GM19467 (cell line): ENCODE measurements around the gene TBRG4.

ENCODE experiments used
- ATAC-seq: cut with Tn5 transposase; IDR thresholded peaks from one replicate; pipeline ENCODE4 v1.9.1; 2021; ENCODE audit warnings: mild to moderate bottlenecking, moderate library complexity; ENCODE audit not compliant: unreplicated experiment

The TBRG4 gene

DNA sequence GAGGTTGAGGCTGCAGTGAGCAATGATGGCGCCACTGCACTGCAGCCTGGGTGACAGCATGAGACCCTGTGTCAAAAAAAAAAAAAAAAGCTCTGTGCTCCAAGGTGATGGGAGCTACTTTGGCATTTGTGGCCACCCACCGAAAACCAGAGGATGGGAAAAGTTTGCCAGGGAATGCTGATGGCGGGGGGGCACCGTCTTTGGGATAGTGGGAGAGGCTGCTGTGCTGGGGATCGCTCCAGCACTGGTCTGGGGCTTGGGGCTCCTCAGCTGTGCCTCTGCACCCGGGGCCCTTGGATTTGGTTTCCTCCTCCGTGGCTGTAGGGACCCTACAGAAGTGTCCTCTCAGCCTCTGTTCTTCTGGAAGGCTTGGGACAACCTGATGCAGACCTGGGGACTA is 34.4 kb upstream of the TBRG4 start:
- ATAC-seq, result no peak

DNA sequence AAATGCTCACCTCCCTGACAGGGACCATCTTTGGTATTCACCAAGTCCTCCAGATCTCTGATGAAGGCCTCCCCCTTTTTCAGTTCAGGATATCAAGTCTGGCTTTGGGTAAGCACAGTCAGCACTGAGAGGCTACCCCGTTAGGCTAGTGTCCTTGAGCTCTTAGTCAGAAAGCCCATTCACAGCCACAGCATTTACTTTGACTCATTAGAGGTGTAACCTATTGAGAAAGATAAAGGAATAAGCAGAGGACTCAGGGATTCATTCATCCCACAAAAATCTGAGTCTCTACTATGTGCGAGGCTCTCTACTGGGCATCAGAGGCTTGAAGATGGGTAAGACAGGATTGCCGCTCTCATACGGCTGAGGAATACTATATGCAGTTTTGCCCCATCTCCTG is 32.1 kb upstream of the TBRG4 start:
- ATAC-seq, result no peak

DNA sequence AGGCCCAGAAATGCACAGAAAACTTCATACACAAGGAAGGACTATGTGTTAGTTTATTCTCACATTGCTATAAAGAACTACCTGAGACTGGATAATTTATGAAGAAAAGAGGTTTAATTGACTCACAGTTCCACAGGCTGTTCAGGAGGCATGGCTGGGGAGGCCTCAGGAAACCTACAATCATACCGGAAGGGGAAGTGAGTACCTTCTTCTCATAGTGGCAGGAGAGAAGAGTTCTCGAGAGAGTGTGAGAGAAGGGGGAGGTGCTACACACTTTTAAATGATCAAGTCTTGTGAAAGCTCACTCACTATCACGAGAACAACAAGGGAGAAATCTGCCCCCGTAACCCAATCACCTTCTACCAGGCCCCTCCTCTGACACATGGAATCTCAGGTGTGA is 29.3 kb upstream of the TBRG4 start:
- no peak for ATAC-seq

DNA sequence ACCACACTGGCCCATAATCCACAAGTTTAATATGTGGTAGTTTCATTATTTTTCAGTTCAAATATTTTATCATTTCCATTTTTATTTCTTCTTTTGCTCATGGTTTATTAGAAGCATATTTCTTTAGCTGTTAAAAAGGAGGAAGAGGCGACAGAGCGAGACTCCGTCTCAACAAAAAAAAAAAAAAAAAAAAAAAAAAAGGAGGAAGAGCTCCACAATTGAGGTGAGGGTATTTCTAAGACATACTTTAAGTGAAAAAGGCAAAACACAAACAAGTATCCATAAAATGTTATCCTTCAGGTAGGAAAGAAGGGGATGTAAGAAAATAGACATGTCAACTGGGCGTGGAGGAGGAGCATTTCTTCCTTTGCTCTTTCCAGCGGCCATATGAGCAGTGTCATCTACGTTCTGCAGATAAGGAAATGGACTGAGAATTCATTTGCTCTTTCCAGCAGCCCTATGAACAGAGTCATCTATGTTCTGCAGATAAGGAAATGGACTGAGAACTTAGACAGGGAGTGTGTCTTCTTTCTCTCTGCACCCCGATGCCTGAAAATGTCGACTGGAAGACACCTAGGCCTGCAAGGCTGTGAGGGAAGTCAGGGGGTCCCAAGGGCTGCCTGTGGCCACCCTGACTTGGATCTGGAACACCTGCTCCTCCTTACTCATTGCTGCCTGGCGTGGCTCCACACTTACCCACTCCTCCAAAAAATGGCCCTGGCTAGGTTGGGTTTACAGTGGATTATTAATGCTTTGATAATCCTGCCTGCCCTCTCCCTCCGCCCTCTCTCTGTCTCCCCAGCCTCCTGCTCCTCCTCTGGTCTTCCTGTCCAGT is 27.2 kb upstream of the TBRG4 start:
- ATAC-seq, result no peak

DNA sequence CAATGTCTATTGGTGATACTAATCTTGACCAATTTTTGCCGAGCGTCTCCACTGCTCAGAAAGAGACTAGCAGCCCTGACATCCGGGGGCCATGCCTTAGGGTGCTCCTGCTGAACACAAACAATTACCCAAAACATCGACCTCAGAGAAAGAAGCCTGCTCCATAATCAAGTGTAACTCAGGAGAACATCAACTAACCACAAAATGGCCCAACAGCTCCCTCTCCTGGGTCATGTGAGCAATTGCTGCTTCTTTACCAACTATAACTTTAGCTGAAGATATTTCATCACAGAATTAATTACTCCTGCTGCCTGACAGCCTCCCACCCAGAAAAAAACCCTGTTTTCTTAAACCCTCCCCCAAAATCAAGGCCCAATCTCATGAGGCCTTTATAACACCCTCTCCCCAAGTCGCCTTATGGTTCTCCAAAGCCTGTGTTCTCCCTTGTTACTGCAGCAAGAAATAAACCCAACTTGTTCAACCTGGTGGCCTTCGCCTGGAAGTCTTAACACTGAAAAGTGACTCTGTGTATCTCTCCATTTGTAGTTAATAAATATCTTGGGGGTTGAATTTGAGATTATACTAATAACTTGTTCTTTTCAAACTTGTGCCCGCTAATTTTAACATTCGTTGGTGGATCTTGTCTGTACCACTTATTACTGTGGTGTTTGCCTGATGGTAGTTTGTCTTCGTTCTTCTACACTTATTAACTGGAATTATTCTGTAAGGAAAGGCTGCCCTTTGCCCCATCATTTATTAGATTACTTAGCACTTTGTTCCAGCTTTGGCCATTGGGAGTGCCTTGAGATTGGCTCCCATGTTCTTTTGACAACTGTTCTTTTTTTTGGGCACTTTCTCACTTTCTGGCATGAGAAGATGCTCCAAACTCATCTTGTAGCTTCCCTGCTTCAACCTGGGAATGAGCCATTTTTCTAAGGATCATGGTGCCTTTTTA is 24.9 kb upstream of the TBRG4 start:
- ATAC-seq, result peak; percentile 75

DNA sequence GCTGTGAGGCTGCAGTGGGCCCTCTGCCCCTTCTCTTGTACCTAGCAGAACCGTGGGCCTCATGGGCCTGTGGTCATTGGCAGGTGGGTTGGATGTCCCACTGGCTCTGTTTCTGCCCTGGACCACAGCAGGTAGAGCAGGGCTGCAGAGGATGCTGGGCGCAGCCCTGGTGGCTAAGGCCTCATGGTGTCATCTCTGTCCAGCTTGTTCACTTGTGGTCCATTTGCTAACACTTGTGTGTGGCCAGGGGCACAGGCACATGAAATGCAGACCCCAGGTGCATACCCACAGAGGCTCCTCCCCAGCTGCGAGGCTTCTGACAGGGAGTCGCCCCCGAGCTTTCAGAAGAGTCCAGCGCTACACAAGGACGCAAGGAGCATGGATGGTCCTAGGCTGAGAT is 22.4 kb upstream of the TBRG4 start:
- no peak for ATAC-seq

DNA sequence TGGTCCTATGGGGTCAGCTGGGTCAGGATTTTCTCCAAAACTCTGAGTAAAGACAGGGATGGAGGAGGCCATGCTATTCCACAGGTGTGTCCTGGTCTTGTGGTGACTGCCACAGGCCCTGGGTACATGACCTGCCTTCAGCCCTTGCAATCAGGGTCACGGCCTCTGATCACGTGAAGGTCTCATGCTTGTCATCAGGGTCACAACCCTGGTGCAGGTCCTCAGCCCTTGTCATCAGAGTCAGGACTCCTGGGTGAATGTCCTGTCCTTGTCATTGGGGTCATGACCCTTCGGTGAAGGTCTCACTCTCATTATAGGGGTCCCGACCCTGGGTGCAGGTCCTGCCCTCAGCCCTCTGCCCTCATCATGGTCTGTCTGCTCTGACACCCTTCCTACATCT is 21.9 kb upstream of the TBRG4 start:
- no peak for ATAC-seq

DNA sequence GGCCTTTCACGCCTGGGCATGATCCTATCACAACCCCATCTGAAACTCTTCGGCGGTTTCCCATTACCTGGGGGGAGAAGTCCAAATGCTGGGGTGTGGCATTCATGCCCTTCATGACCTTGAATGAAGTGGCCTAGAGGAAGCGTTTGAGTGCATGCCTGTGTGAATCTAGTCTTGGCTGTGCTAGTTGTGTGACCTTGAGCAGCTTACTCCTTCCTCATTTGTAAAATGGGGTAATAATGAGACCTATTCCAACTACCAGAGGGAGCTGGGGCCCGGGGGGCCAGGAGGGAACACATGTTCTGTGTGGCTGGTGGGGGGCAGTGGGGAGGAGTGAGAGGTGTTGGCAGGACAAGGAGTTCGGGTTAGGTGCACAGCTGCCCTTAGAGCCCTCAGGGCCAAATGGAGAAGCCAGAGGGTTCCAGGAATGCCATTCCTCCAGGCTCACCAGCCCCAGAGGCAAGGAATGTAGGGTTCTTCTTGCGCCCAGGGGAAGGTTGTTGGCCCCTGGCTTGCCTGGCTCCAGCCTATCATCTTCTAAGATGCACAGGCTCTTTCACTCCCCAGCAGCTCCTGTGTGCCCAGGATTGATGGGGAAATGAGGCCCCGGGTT is 21.3 kb upstream of the TBRG4 start:
- no peak for ATAC-seq

DNA sequence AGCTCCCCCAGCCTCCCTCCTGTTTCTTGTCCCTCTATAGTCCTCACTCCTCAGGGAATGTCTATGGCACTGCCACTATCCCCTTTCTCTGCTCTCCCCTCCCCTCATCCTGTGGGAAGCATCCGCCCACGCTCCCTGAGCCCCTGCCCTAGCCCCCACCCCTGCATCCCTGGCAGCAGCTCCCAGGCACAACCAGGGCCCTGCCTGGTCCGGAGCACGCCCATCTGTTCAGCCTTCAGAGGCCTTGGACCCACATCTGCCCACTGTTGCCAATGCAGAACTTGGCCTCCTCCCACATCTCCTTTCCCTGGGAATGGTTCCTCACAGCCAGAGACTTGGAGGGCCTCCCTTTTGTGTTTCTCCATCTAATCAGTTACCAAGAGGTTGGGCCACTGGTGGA is 20.4 kb upstream of the TBRG4 start:
- ATAC-seq, result no peak

DNA sequence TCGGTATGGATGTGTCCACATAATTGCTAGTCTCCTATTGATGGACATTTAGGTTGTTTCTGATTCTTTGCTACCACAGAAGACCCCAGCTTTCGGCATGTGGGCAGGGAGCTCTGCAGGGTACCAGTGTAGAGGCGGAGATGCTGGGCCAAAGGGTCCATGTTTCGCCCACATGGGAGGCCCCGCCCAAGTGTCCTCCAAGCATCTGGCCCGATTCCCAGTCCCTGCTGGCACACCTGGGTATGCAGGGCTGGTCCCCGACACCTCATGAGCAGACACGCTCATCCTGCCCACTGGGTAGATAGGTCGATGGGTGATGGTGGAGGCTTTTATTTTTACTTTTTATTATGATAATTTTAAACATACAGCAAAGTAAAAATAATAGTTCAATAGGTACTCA is 19.4 kb upstream of the TBRG4 start:
- no peak for ATAC-seq

DNA sequence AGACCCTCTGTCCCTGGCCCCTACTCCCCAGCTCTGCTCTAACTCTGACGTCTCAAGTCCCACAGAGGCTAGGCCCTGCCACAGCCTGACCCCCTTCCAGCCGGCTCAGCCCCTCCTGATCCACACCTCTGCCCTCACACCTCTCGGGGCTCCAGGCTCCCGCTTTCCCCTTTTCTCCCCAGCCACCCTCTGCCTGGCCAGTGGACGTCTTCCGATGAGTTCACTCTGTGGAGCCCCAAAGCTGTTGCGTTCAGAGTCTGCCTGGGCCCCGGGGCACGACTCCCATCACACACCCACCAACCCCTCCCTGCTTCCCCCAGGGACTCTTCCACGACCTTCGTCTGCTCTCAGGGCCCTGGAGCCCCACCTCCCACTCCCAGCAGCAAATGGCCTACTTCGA is 18.4 kb upstream of the TBRG4 start:
- ATAC-seq, result no peak

DNA sequence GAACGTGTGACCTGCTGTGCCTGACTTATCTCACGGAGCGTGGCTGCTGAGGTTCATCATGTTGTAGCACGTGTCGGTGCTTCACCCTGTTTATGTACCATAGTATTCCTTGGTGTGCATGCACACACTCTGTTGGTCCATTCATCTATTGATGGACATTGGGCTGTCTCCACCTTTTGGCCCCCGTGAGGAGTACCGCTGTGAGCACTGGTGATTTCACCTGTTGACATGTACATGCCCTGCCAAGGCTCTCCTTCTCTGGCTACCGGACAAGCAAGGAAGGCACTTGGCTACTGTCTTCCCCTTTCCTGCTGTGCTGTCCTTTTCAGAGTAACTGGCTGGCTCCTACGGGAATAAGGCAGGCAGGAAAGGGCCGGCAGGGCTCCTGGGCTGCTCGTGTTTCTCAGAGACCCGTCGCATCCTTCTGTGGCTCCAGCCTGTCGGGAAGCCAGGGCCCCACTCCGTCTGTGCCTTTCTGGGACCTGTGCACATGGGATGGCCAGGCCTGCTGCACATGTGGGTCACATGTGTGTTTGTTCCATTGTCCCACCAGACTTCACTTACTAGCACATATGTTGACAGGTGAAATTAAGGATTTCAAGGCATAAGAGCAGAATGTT is 17.8 kb upstream of the TBRG4 start:
- ATAC-seq, result no peak

DNA sequence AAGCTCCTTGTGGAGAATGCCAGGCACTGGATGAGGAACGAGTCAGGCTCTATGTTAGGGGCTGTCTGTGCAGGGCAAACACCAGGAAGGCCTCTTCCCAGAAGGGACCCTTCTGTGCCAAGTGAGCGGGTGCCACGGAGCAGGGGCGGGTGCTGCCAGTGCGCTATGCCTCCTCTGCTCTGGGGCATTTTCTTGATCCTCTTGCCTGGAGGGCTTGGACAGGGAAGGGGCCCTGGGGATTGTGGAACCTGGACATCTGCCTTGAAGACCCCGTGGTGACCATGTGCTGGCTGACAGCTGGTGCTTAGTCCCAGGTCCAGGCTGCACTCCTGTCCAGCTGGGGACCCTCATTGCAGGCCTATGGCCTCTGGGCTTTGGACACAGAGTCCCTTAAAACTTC is 15.4 kb upstream of the TBRG4 start:
- no peak for ATAC-seq

DNA sequence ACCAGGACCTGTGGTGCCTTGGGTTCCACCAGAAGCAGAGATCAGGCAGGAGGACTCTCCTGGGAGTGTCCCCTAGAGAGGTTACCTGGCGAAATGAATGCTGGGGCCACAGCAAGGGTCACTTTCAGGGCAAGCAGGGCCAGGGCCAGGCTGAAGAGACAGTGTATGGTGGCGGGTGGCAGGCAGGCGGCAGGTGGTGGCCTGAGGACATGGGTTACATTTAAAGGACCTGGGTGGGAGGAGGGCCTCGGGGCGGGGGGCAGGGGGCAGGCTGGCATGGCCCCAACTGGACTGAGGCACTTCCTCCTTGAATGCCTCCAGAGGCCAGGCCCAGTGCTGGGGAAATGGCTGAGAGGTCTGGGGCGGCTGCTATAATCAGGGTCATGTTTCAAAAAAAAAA is 14.7 kb upstream of the TBRG4 start:
- no peak for ATAC-seq

DNA sequence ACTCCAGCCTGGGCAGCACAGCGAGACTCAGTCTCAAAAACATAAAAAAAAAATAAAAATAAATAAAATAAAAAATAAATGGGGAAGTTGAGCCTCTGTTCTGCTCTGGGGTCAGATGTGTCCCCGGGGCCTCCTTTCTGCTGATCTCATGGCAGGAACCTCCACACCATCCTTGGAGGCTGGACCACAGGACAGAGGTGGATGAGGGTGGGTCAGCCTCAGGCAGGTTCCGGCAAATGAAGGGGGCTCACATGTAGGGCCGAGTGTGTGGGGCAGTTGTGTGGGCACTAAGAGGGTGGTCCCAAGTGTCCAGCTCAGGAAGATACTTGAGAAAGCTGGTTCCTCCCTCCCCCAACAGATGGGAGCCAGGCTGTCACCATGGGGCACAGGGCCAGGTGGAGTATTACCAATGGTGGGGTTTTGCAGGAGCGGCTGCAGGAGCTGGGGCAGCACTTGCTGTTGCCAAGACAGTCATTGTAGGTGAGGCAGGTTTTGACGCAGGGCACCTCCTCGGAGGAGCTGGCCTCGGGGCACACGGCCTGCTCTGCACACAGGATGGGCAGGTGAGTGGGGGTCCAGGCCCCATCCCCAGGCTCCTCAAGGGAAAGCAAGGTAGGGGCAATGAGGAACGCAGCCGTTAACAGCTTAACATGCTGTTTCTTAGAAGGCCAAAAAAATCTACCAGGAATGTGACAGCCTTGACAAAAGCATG is 13.9 kb upstream of the TBRG4 start:
- ATAC-seq, result no peak

DNA sequence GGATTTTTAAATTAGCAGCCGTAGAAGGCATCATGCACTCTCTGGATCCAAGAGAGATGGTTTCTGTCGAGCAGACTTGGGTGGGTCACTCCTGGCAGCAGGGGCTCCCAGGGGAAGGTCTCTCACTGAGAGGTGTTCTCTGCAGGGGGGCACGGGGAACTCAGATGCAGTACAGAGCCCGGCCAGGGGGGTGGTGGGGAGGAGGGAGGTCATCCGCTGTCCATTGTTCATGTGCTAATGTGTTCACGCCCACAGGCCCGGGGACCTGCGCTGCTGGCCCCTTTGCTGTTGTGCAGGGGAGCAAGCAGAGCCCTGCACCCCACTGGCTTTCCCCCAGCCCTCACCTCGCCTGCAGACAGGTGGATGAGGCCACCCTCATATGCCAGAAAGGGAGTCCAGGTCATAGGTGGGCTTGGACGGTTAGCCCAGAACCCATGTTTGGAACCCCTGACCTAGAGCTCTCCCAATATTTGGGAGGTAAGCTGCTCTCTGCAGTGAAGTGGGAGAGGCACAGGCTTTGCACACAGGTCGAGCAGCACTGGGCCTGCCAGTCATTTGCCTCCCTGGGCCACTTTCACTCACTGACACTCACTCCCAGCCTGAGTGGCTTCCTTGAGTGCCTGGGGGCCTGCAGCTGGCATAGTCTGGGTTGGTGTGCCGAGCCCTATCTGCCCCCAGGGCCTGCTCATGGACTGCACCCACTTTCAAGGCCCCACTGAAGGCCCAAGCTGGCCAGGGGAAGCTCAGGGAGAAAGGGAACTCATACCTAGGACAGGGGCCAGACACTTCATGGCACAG is 12.6 kb upstream of the TBRG4 start:
- ATAC-seq, result no peak

DNA sequence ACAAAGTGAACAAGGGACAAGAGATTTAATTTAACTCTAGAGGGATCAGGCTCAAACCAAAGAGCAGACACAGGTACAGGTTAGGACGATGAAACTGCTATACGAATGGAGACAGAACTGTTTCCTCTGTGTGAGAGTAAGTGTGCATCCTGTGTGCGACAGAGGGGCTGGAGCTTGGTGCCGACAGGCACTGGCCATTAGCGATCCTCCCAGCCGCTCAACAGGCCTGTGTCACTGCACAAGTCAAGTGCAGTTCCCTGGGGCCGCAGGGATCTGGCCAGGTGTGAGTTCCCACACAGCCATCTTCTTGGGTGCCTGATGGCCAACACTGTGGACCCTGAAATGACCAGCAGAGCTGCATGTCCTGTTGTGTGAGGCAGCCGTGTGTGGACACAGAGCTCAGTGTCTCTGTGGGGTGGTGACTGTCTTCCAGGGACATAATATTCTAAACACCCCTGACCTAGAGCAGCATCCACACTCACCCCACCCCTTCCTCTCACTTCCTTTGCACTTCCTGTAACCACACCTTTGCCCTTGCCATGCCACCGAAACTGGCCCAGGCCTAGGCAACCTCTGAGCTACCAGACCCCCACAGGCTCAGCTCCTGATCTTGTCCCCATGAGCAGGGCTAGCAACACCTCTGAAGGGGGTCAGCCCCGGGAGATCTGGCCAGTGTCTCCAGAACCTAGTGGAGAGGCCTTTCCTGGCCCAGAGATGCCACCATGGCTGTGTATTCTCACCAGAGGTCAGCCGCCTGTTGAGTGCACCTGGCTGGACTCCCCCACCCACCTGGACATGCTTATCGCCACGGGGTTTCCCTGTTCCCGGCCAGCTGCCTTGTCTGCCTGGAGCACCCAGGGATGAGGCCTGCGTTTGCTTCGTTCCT is 11.7 kb upstream of the TBRG4 start:
- ATAC-seq, result no peak

DNA sequence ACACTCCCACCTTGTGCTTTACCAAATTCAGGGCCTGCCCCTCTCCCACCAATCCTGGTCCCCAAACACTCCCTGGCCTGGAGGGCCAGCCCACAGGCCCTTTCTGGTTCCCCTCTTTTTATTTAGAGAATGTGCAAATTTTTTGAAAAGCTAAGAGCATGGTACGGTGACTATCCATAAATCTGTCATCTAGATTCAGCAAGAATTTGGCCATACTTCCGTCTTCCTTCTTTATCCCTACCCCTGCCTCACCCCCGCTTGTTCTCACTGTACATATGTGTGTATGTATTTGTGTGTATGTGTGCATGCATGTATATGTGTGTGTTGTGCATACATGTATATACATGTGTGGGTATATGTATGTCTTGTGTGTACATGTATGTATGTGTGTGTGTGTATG is 8.1 kb upstream of the TBRG4 start:
- no peak for ATAC-seq

DNA sequence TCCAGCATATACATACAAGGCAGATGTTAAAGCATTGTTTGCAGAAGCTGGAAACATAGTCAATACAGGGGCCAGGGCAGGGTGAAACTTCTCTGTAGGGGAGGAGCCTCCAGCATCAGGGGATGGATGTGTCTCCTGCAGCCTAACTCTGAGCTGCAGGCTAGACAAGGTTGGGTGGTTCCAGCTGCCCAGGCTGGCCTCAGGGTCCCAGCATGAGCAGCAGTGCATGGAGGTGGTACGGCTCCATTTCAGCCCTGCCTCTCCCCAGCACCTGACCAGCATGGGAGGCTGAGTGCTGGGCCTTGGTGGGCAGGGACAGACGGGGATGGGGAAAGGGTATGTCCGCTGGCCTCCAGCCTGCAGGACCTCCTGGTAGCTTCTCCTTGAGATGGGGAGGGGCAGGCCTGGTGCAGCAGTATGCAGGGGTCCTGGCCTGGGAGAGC is 7.4 kb upstream of the TBRG4 start:
- ATAC-seq, result no peak
